Activated CD4-positive, alpha-beta T cell treated with anti-CD3 and anti-CD28 coated beads for 24 hours (primary cell): Measurements from ENCODE around the gene AKR1A1.
"Not testable (repeated sequence)": the region's sequence is repeated elsewhere in the genome, so short reads cannot be mapped to it uniquely, and the experiment has no call there.

ENCODE experiments used
- DNase-seq, 2 donors: peaks; one replicate each; pipeline ENCODE4 v3.0.0-alpha.2; 2020; ENCODE audit warnings: low read depth in 2 of 2

AKR1A1 gene

GRCh38 chr1:45569962-45570581 lies 19.4 kb downstream of the AKR1A1 start:
- DNase-seq = peak; percentile 54 to 62

DNA sequence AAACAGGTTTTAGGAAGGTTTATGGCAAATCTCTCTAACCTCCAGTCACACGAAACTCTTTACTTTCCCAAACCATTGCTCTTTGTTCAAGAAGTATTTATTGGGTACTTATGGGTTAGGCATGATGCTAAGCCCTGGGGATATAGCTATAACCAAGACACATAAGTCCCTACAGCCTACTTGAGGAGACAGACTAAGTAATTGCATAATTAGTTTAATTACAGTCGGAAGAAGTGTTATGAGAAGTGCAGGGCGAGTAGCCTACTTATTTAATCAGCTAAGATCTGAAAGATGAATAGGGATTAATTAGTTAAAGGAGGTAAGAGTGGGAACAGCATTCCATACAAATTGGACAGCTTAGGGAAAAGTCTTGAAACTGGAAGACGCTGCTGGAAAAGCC lies 20.0 kb downstream of the AKR1A1 start:
- no peak for DNase-seq

GRCh38 chr1:45573231-45573804 lies 22.7 kb downstream of the AKR1A1 start:
- no peak for DNase-seq

GRCh38 chr1:45574105-45574626 lies 23.5 kb downstream of the AKR1A1 start:
- no peak for DNase-seq

GRCh38 chr1:45583264-45583665 lies 32.6 kb downstream of the AKR1A1 start:
- DNase-seq = peak; percentile 86 to 91

GRCh38 chr1:45583666-45584350 lies 33.2 kb downstream of the AKR1A1 start, which contains the start of gene NASP:
Gene NASP (plus strand): TSS chr1:45584041. CDS start chr1:45584147, 106 bp downstream.
- DNase-seq = peak; percentile 89 to 92

GRCh38 chr1:45584351-45585109 lies 33.9 kb downstream of the AKR1A1 start:
- DNase-seq = peak; percentile 77 to 87

GRCh38 chr1:45585110-45585426 lies 34.4 kb downstream of the AKR1A1 start:
- no peak for DNase-seq

GRCh38 chr1:45585496-45586075 lies 35.0 kb downstream of the AKR1A1 start:
- DNase-seq = no peak

DNA sequence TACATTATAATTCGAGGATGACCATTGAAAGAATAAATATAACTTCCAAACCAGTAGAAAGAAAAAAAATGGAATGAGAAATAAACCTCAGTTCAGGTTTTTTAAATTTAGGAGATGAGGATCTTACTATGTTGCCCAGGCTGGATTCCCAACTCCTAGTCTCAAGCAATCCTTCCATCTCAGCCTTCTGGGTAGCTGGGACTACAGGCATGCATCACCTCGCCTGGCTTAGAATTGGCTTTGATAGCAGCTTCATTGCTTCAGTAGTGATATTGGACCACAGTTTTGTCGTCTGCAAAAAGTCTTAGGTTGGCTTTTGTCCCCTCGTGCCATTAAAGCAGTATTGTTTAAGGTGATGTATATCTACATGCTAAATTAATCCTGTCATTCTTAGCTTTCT lies 36.1 kb downstream of the AKR1A1 start:
- no peak for DNase-seq

DNA sequence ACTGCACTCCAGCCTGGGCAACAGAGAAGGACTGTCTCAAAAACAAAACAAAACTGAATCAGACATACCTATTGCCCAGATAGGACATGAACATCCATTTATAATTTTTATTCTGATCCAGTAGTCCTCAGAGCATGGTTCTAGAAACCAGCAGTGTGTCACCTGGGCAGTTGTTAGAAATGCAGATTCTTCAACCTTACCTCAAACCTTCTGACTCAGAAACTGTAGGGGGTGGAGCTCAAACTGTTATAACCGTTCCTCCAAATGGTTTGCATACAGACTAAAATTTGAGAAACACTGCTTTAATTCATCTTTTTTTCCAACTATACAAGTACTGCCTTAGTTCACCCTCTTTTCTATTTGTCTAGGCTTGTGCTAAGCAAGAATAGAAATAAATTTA lies 39.2 kb downstream of the AKR1A1 start:
- no peak for DNase-seq

GRCh38 chr1:45594412-45594811 lies 43.8 kb downstream of the AKR1A1 start:
- no peak for DNase-seq

DNA sequence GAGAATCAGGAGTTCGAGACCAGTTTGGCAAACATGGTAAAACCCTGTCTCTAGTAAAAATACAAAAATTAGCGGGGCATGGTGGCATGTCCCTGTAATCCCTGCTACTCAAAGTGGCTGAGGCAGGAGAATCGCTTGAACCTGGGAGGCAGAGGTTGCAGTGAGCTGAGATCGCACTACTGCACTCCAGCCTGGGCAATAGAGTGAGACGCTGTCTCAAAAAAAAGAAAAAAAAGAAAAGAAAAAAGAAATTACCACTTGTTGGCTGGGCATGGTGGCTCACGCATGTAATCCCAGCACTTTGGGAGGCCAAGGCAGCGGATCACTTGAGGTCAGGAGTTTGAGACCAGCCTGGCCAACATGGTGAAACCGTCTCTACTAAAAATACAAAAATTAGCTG lies 46.1 kb downstream of the AKR1A1 start:
- not testable (repeated sequence) for DNase-seq

GRCh38 chr1:45604239-45604638 lies 53.6 kb downstream of the AKR1A1 start:
- no peak for DNase-seq

- no peak for DNase-seq
Observed at GRCh38 chr1:45607404-45608074, 56.9 kb downstream of the AKR1A1 start.

GRCh38 chr1:45608175-45609156 lies 57.8 kb downstream of the AKR1A1 start:
- DNase-seq = no peak

DNA sequence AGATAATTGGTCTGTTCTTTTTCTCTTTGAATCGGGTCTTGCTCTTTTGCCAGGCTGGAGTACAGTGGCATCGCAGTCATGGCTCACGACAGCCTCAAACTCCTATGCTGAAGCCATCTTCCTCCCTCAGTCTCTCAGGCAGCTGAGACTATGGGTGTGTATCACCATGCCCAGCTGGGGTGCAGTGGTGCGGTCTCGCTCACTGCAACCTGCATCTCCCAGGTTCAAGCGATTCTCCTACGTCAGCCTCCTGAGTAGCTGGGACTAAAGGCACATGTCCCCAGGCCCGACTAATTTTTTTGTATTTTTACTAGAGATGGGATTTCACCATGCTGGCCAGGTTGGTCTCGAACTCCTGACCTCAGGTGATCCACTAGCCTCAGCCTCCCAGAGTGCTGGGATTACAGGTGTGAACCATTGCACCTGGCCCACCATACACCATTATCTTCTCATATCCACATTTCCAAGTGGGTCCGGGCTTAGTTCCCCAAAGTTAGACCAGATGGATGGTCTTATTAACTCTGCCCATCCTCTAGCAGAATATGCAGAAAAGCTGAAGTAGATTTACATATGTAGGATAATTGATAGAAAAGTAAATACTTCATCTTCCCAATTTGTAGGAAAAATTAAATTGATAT lies 60.1 kb downstream of the AKR1A1 start:
- DNase-seq = no peak

GRCh38 chr1:45612941-45613579 lies 62.4 kb downstream of the AKR1A1 start:
- DNase-seq = no peak

DNA sequence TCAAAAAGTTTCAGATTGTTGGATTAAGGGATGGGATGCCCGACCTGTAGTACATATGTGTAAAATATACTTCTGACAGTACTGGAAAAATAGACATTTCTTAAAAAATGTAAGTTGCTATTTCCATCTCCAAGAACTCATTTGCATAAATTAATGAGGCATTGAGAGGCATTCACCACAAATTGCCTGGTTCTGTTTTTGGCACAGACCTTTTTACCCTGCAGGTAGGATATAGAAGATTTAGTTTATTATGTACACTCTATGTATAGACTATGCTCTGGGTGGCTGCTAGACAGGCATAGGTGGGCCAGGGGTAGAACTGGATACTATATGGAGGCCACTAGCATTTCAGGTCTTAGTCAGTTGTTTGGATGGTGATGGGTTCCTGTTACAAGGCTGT lies 65.3 kb downstream of the AKR1A1 start:
- DNase-seq = no peak
